GM12892 (cell line): Measurements from ENCODE around the gene THSD7B.
A peak's percentile ranks its signal among the peaks of the same experiment; 100 is the strongest.

Source experiments
- DNase-seq: peaks from one replicate; pipeline ENCODE4 v3.0.0; 2011; ENCODE audit not compliant: insufficient read length
- FAIRE-seq: peaks from 2 replicates; lab custom pipeline; 2011; peaks lifted over from hg19 to GRCh38; lab: Jason Lieb, UNC
- POLR2A ChIP-seq: IDR thresholded peaks from 2 replicates; pipeline ENCODE4 v1.6.1; 2011; ENCODE audit warnings: low read depth, low read length, control low read depth
- POLR2AphosphoS5 ChIP-seq: IDR thresholded peaks from 2 replicates; pipeline ENCODE4 v1.6.1; 2011; ENCODE audit warnings: low read depth, low read length, control low read depth
- TAF1 ChIP-seq: IDR thresholded peaks from 2 replicates; pipeline ENCODE4 v1.6.1; 2011; ENCODE audit warnings: low read depth, mild to moderate bottlenecking, control low read depth, low read length, borderline replicate concordance

THSD7B gene

GRCh38 chr2:137133225-137133624, 367.9 kb downstream of the THSD7B start:
- FAIRE-seq (no peak), DNase-seq (no peak)
- TF ChIP-seq POLR2A = no peak
- no peak for TF ChIP-seq POLR2AphosphoS5
- no peak for TF ChIP-seq TAF1

- no peak for TF ChIP-seq POLR2AphosphoS5
- no peak for TF ChIP-seq TAF1
- TF ChIP-seq POLR2A = no peak
- no peak for FAIRE-seq
- no peak for DNase-seq
Observed at GRCh38 chr2:137138263-137138662, 372.9 kb downstream of the THSD7B start.

GRCh38 chr2:137151731-137152130, 386.4 kb downstream of the THSD7B start:
- TF ChIP-seq POLR2A (no peak), TAF1 (no peak), POLR2AphosphoS5 (no peak)
- DNase-seq = no peak
- FAIRE-seq = no peak

GRCh38 chr2:137154946-137155345, 389.6 kb downstream of the THSD7B start:
- FAIRE-seq = no peak

GRCh38 chr2:137155356-137156104, 390.2 kb downstream of the THSD7B start:
- no peak for FAIRE-seq
- TF ChIP-seq POLR2AphosphoS5 = no peak
- no peak for DNase-seq

More at GRCh38 chr2:137154946-137155345, 389.6 kb downstream of the THSD7B start:
- TF ChIP-seq POLR2AphosphoS5 (no peak), TAF1 (no peak), POLR2A (no peak)
- no peak for DNase-seq

- DNase-seq = no peak
- TF ChIP-seq POLR2A (no peak), TAF1 (no peak), POLR2AphosphoS5 (no peak)
- FAIRE-seq = peak; percentile 5
Observed at GRCh38 chr2:137156221-137156844, 391.0 kb downstream of the THSD7B start.

- no peak for FAIRE-seq
- DNase-seq = no peak
- TF ChIP-seq POLR2A = no peak
Observed at GRCh38 chr2:137157851-137158250, 392.5 kb downstream of the THSD7B start.

- DNase-seq = no peak
- no peak for TF ChIP-seq POLR2A
- no peak for TF ChIP-seq TAF1
- TF ChIP-seq POLR2AphosphoS5 = no peak
- FAIRE-seq = no peak
Observed at GRCh38 chr2:137161250-137161649, 395.9 kb downstream of the THSD7B start.

GRCh38 chr2:137165968-137166367, 400.6 kb downstream of the THSD7B start:
- DNase-seq (no peak), FAIRE-seq (no peak)
- TF ChIP-seq TAF1 (no peak), POLR2A (no peak), POLR2AphosphoS5 (no peak)

GRCh38 chr2:137167651-137168050, 402.3 kb downstream of the THSD7B start:
- no peak for DNase-seq
- no peak for TF ChIP-seq TAF1
- no peak for TF ChIP-seq POLR2A
- no peak for TF ChIP-seq POLR2AphosphoS5
- no peak for FAIRE-seq

- no peak for TF ChIP-seq POLR2AphosphoS5
- TF ChIP-seq TAF1 = no peak
- TF ChIP-seq POLR2A = no peak
- DNase-seq (no peak), FAIRE-seq (no peak)
Observed at GRCh38 chr2:137168552-137168951, 403.2 kb downstream of the THSD7B start.

GRCh38 chr2:137172162-137172561, 406.8 kb downstream of the THSD7B start:
- DNase-seq (no peak), FAIRE-seq (no peak)

GRCh38 chr2:137173463-137173862, 408.1 kb downstream of the THSD7B start:
- DNase-seq = no peak
- FAIRE-seq = peak; percentile 77
- TF ChIP-seq POLR2A = no peak
- no peak for TF ChIP-seq POLR2AphosphoS5
- TF ChIP-seq TAF1 = no peak

More at GRCh38 chr2:137172162-137172561, 406.8 kb downstream of the THSD7B start:
- no peak for TF ChIP-seq POLR2A
- no peak for TF ChIP-seq POLR2AphosphoS5
- TF ChIP-seq TAF1 = no peak

GRCh38 chr2:137175246-137175645, 409.9 kb downstream of the THSD7B start:
- DNase-seq (no peak), FAIRE-seq (peak; percentile 64)
- TF ChIP-seq POLR2A (no peak), POLR2AphosphoS5 (no peak), TAF1 (no peak)
